Activated naive CD8-positive, alpha-beta T cell treated with anti-CD3 and anti-CD28 coated beads for 36 hours (primary cell): ENCODE measurements around the gene ACADSB. TPM values are rescaled to one million over a fixed set of nuclear protein-coding genes. Genes with fewer than 3 reads are reported as not detected.

Source experiments
- DNase-seq: peaks from one replicate; pipeline ENCODE4 v3.0.0; 2021
- H3K27ac Mint-ChIP-seq: one replicate; pipeline ENCODE4 v1.8.0; 2022; ENCODE audit warnings: mild to moderate bottlenecking, moderate library complexity, mixed read lengths
- H3K27me3 Mint-ChIP-seq: one replicate; pipeline ENCODE4 v1.8.0; 2022; ENCODE audit warnings: mild to moderate bottlenecking, mixed read lengths
- H3K36me3 Mint-ChIP-seq: one replicate; pipeline ENCODE4 v1.8.0; 2021; ENCODE audit warnings: mild to moderate bottlenecking, mixed read lengths
- H3K4me1 Mint-ChIP-seq: one replicate; pipeline ENCODE4 v1.8.0; 2021; ENCODE audit warnings: mixed read lengths
- H3K4me3 Mint-ChIP-seq: one replicate; pipeline ENCODE4 v1.8.0; 2022; ENCODE audit warnings: mild to moderate bottlenecking, moderate library complexity, mixed read lengths
- H3K9me3 Mint-ChIP-seq: one replicate; pipeline ENCODE4 v1.8.0; 2022; ENCODE audit warnings: mixed read lengths
- total RNA-seq, 2 experiments: library from RNA; stranded (reverse); gene quantifications; one replicate each; pipeline ENCODE4 v1.2.3, GENCODE V29; 2021

The ACADSB gene
- total RNA-seq, 2 experiments from 2014 or later: 23.3 to 25.1 TPM

DNA sequence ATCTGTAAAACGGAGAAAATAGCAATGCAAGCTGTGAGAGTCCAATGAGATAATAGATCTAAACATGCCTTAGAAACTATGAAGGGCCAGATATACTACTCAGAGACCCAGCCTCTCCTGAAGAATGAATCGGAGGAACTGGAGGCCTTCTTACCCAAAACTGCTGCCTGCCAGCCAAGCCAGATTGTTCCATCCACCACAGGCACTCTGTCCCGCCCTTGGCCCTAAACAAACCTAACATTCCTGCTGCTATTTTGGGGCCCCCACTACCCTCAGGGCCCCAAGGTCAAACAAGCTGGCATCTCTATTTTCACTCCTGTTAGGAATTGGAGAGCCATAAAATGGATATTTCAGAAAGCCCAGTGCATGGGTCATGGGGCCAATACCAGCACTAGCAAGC, 79.0 kb downstream of the ACADSB start:
- Mint-ChIP-seq H3K27me3 (peaks cover 5% of the 10 kb centered on the region), H3K4me1 (peaks cover 2% of the 10 kb centered on the region), H3K4me3 (no peak overlapping the region), H3K27ac (no peak overlapping the region), H3K36me3 (no peaks in the 10 kb centered on the region), H3K9me3 (no peaks in the 10 kb centered on the region)
- no peak for DNase-seq

GRCh38 chr10:123092635-123093414, 84.0 kb downstream of the ACADSB start:
- H3K27me3 Mint-ChIP-seq: peaks cover 12% of the 10 kb centered on the region
- no peak overlapping the region for H3K27ac Mint-ChIP-seq
- H3K4me3 Mint-ChIP-seq: no peak overlapping the region
- no peak for DNase-seq
- peaks cover 2% of the 10 kb centered on the region for H3K4me1 Mint-ChIP-seq
- H3K36me3 Mint-ChIP-seq: no peaks in the 10 kb centered on the region
- H3K9me3 Mint-ChIP-seq: no peaks in the 10 kb centered on the region

- no peak for DNase-seq
- no peak overlapping the region for H3K27ac Mint-ChIP-seq
- H3K36me3 Mint-ChIP-seq: no peaks in the 10 kb centered on the region
- H3K27me3 Mint-ChIP-seq: peaks cover 14% of the 10 kb centered on the region
- no peaks in the 10 kb centered on the region for H3K9me3 Mint-ChIP-seq
- H3K4me1 Mint-ChIP-seq: peaks cover 2% of the 10 kb centered on the region
- H3K4me3 Mint-ChIP-seq: no peak overlapping the region
These were observed 84.7 kb downstream of the ACADSB start for GRCh38 chr10:123093489-123093888.

- Mint-ChIP-seq H3K27ac (no peak overlapping the region), H3K27me3 (peaks cover 14% of the 10 kb centered on the region), H3K4me3 (no peak overlapping the region), H3K36me3 (no peaks in the 10 kb centered on the region), H3K9me3 (no peaks in the 10 kb centered on the region), H3K4me1 (no peaks in the 10 kb centered on the region)
- DNase-seq: no peak
These were observed 87.6 kb downstream of the ACADSB start for GRCh38 chr10:123096452-123096851.

GRCh38 chr10:123097039-123097438, 88.2 kb downstream of the ACADSB start:
- no peak overlapping the region for H3K27ac Mint-ChIP-seq
- H3K27me3 Mint-ChIP-seq: peaks cover 14% of the 10 kb centered on the region

GRCh38 chr10:123100030-123100762, 91.4 kb downstream of the ACADSB start:
- Mint-ChIP-seq H3K9me3 (no peaks in the 10 kb centered on the region), H3K36me3 (no peaks in the 10 kb centered on the region), H3K27me3 (peaks cover 7% of the 10 kb centered on the region)

More at GRCh38 chr10:123097039-123097438, 88.2 kb downstream of the ACADSB start:
- H3K36me3 Mint-ChIP-seq: no peaks in the 10 kb centered on the region
- DNase-seq: no peak
- no peak overlapping the region for H3K4me3 Mint-ChIP-seq
- no peaks in the 10 kb centered on the region for H3K9me3 Mint-ChIP-seq
- no peaks in the 10 kb centered on the region for H3K4me1 Mint-ChIP-seq

GRCh38 chr10:123101872-123102271, 93.1 kb downstream of the ACADSB start:
- H3K27ac Mint-ChIP-seq: no peak overlapping the region
- H3K9me3 Mint-ChIP-seq: no peaks in the 10 kb centered on the region
- H3K27me3 Mint-ChIP-seq: peaks cover 6% of the 10 kb centered on the region
- no peak for DNase-seq
- H3K36me3 Mint-ChIP-seq: no peaks in the 10 kb centered on the region
- no peaks in the 10 kb centered on the region for H3K4me1 Mint-ChIP-seq
- H3K4me3 Mint-ChIP-seq: no peak overlapping the region

More at GRCh38 chr10:123100030-123100762, 91.4 kb downstream of the ACADSB start:
- H3K4me1 Mint-ChIP-seq: no peaks in the 10 kb centered on the region
- H3K27ac Mint-ChIP-seq: no peak overlapping the region
- H3K4me3 Mint-ChIP-seq: no peak overlapping the region
- DNase-seq: no peak

GRCh38 chr10:123102673-123103072, 93.9 kb downstream of the ACADSB start:
- H3K4me3 Mint-ChIP-seq: no peak overlapping the region
- H3K9me3 Mint-ChIP-seq: no peaks in the 10 kb centered on the region
- DNase-seq: no peak
- no peaks in the 10 kb centered on the region for H3K36me3 Mint-ChIP-seq
- no peaks in the 10 kb centered on the region for H3K4me1 Mint-ChIP-seq
- peaks cover 9% of the 10 kb centered on the region for H3K27me3 Mint-ChIP-seq
- no peak overlapping the region for H3K27ac Mint-ChIP-seq

DNA sequence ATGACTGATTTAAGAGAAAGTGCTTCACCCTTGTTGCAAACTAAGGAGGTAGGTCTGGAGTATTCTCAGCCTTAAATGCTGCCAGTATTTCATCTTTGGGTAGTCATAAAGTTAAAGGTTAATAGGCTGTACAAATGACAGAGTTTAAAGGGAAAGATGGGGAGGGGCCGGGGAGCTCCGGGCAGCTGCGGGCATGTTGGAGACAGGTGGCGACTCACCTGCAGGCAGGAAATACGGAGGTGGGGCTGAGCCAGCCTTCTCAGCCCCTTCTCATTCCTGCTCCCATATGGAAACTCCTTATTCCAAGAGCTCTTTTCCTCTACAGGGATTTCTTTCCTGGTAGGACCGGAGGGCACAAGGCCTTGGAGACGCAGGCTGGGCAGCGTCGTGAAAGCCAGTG, 95.1 kb downstream of the ACADSB start:
- Mint-ChIP-seq H3K27ac (no peak overlapping the region), H3K36me3 (no peaks in the 10 kb centered on the region), H3K4me1 (no peaks in the 10 kb centered on the region), H3K9me3 (no peaks in the 10 kb centered on the region), H3K4me3 (no peak overlapping the region), H3K27me3 (peaks cover 11% of the 10 kb centered on the region)
- DNase-seq: no peak

Other genes with a start within 250 kb of the ACADSB start
- 1 to 10 TPM; 1.7 to 2.0 TPM for gene CUZD1, start 163.1 kb upstream of the ACADSB start, total RNA-seq
- 10 to 100 TPM; 11.2 to 12.8 TPM for gene FAM24B, start 129.4 kb upstream of the ACADSB start, total RNA-seq
- not detected for gene FAM24A, start 98.4 kb upstream of the ACADSB start, total RNA-seq
- 10 to 100 TPM in 1 of 2 experiments, 1 to 10 TPM in 1; 9.5 to 10.1 TPM for gene C10orf88, start 54.8 kb upstream of the ACADSB start, total RNA-seq
- 1 to 10 TPM; 6.0 to 7.3 TPM for gene PSTK, start 28.6 kb upstream of the ACADSB start, total RNA-seq
- 10 to 100 TPM; 16.6 to 19.7 TPM for gene IKZF5, start 211 bp upstream of the ACADSB start, total RNA-seq
- under 1 TPM; 0.19 to 0.24 TPM for gene HMX3, start 127.0 kb downstream of the ACADSB start, total RNA-seq
- under 1 TPM in 1 of 2 experiments, not detected in 1; 0.12 TPM for gene HMX2, start 139.1 kb downstream of the ACADSB start, total RNA-seq
- gene BUB3, start 145.4 kb downstream of the ACADSB start, total RNA-seq: 100 to 1,000 TPM; 257 to 258 TPM